ENCODE data around the gene GRAMD1A.
"Not testable (repeated sequence)": the region's sequence is repeated elsewhere in the genome, so short reads cannot be mapped to it uniquely, and the experiment has no call there.

GRAMD1A gene

DNA sequence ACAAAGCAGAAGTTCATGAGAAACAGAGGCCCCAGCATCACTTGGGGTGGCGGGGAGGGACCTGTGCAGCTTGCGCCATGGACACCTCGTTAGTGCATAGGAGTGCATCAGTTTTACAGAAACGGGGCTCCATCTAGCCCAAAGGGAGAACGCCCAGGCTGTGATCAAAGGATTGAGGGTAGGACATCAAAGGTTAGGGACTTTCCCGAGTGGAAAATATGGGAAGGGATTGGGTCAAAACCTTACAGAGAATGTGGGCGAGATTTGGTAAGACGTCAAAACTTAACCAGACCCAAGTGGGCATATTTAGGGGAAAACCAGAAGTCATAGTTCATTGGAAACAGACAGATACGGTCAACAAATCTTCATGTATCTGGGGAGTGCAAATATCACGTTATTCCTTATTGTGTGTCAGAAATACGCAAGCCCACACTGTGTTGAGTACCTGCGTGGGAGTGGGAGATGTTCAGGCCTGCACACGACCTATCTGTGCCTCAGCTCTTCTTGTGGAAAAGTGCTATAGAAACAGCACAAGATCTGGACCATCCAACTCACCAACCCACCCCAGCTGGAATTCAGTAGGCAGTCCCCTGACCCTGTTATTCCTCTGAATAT is 9.4 kb upstream of the GRAMD1A start:
- no peak for ATAC-seq
- TF ChIP-seq ZNF8 (CRISPR knock-in tag; IDR thresholded peaks at IDR 0.05) (no peak), PPARA (CRISPR knock-in tag; IDR thresholded peaks at IDR 0.05; ENCODE audit: borderline replicate concordance) (no peak), OSR1 (CRISPR knock-in tag; IDR thresholded peaks at IDR 0.05) (no peak), ESRRG (CRISPR knock-in tag; IDR thresholded peaks at IDR 0.05) (no peak), ZFP30 (CRISPR knock-in tag; IDR thresholded peaks at IDR 0.05) (no peak), CSDC2 (CRISPR knock-in tag; IDR thresholded peaks at IDR 0.05) (no peak), ISL1 (CRISPR knock-in tag; IDR thresholded peaks at IDR 0.05) (no peak), ARNTL (CRISPR knock-in tag; IDR thresholded peaks at IDR 0.05; ENCODE audit: borderline replicate concordance, low read depth) (no peak), RARB (CRISPR knock-in tag; IDR thresholded peaks at IDR 0.05) (no peak), TOX (CRISPR knock-in tag; IDR thresholded peaks at IDR 0.05; ENCODE audit: borderline replicate concordance) (no peak)
- TF ChIP-seq, protein P1, sequence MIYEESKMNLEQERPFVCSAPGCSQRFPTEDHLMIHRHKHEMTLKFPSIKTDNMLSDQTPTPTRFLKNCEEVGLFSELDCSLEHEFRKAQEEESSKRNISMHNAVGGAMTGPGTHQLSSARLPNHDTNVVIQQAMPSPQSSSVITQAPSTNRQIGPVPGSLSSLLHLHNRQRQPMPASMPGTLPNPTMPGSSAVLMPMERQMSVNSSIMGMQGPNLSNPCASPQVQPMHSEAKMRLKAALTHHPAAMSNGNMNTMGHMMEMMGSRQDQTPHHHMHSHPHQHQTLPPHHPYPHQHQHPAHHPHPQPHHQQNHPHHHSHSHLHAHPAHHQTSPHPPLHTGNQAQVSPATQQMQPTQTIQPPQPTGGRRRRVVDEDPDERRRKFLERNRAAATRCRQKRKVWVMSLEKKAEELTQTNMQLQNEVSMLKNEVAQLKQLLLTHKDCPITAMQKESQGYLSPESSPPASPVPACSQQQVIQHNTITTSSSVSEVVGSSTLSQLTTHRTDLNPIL (CRISPR knock-in tag; IDR thresholded peaks at IDR 0.05; ENCODE audit: low read depth): no peak
- TF ChIP-seq, protein P2, sequence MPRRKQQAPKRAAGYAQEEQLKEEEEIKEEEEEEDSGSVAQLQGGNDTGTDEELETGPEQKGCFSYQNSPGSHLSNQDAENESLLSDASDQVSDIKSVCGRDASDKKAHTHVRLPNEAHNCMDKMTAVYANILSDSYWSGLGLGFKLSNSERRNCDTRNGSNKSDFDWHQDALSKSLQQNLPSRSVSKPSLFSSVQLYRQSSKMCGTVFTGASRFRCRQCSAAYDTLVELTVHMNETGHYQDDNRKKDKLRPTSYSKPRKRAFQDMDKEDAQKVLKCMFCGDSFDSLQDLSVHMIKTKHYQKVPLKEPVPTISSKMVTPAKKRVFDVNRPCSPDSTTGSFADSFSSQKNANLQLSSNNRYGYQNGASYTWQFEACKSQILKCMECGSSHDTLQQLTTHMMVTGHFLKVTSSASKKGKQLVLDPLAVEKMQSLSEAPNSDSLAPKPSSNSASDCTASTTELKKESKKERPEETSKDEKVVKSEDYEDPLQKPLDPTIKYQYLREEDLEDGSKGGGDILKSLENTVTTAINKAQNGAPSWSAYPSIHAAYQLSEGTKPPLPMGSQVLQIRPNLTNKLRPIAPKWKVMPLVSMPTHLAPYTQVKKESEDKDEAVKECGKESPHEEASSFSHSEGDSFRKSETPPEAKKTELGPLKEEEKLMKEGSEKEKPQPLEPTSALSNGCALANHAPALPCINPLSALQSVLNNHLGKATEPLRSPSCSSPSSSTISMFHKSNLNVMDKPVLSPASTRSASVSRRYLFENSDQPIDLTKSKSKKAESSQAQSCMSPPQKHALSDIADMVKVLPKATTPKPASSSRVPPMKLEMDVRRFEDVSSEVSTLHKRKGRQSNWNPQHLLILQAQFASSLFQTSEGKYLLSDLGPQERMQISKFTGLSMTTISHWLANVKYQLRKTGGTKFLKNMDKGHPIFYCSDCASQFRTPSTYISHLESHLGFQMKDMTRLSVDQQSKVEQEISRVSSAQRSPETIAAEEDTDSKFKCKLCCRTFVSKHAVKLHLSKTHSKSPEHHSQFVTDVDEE (CRISPR knock-in tag; IDR thresholded peaks at IDR 0.05): no peak

DNA sequence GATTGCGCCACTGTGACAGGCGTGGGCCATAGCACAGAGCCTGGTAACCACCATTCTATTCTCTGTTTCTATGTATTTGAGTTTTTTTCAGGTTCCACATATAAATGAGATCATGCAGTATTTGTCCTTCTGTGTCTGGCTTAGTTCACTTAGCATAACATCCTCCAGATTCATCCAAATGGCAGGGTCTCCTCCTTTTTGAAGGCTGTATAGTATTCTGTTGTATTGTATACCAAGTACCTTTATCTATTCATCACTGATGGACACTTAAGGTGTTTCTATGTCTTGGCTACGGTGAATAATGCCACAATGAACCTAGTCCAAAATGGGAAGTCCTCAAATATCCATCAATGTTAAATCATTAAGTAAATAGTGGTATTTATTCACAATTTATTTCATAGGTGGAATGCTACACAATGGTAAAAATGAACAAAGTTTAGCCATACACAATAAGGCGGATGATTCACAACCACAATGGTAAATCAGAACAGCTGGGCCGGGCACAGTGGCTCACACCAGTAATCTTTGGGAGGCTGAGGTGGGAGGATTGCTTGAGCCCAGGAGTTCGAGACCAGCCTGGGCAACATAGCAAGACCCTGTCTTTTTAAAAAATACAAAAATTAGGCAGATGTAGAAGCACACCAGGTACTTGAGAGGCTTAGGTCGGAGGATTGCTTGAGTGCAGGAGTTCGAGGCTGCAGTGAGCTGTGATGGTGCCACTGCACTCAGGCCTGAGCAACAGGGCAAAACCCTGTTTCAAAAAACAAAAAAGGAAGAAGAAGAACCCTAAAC is 8.4 kb upstream of the GRAMD1A start:
- TF ChIP-seq ZNF70 (CRISPR knock-in tag; IDR thresholded peaks at IDR 0.05): no peak
- no peak for TF ChIP-seq CSDC2 (CRISPR knock-in tag; IDR thresholded peaks at IDR 0.05)
- ATAC-seq: no peak

DNA sequence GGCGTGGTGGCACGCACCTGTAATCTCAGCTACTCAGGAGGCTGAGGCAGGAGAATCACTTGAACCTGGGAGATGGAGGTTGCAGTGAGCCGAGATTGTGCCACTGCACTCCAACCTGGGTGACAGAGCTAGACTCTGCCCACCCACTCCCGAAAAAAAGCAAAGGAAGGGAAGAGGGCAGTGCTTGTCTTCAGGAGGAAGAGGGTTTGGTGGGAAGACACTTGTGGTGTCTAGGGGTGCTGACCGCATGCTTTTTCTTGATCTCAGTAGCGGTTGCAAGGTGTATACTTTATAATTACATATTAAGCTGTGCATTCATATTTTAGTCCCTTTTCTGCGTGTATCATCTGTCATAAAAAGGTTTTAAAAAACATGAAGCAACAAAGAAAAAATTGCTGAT is 7.5 kb upstream of the GRAMD1A start:
- not testable (repeated sequence) for ATAC-seq

DNA sequence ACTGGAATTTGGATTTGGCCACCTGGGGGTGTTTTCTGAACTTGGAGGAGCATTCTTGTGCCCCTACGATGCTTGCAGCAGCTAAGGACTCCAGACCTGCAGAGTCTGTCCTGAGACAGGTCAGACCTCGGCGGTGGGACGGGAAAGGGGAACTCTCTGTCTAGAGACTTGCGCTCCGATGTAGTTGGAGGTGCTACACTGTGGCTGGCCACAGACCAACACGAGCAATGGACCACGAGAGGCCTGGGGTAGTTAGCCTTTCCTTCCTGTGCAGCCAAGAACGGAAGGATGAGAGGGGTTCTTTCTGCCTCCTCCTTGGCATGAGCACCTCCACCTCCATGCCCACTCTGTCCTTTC is 5.9 kb upstream of the GRAMD1A start:
- no peak for ATAC-seq
- no peak for TF ChIP-seq ZFP3 (CRISPR knock-in tag; IDR thresholded peaks at IDR 0.05)
- no peak for TF ChIP-seq ARNTL (CRISPR knock-in tag; IDR thresholded peaks at IDR 0.05; ENCODE audit: borderline replicate concordance, low read depth)
- no peak for TF ChIP-seq ZNF565 (CRISPR knock-in tag; conservative IDR thresholded peaks at IDR 0.05; ENCODE audit: low read depth)
- TF ChIP-seq SNAI2 (CRISPR knock-in tag; IDR thresholded peaks at IDR 0.05): no peak
- TF ChIP-seq GLIS3 (CRISPR knock-in tag; IDR thresholded peaks at IDR 0.05): no peak
- TF ChIP-seq CSDC2 (CRISPR knock-in tag; IDR thresholded peaks at IDR 0.05): no peak
- no peak for TF ChIP-seq PPARA (CRISPR knock-in tag; IDR thresholded peaks at IDR 0.05; ENCODE audit: borderline replicate concordance)
- TF ChIP-seq ESRRG (CRISPR knock-in tag; IDR thresholded peaks at IDR 0.05): no peak
- TF ChIP-seq, protein P3, sequence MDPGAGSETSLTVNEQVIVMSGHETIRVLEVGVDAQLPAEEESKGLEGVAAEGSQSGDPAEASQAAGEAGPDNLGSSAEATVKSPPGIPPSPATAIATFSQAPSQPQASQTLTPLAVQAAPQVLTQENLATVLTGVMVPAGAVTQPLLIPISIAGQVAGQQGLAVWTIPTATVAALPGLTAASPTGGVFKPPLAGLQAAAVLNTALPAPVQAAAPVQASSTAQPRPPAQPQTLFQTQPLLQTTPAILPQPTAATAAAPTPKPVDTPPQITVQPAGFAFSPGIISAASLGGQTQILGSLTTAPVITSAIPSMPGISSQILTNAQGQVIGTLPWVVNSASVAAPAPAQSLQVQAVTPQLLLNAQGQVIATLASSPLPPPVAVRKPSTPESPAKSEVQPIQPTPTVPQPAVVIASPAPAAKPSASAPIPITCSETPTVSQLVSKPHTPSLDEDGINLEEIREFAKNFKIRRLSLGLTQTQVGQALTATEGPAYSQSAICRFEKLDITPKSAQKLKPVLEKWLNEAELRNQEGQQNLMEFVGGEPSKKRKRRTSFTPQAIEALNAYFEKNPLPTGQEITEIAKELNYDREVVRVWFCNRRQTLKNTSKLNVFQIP (CRISPR knock-in tag; IDR thresholded peaks at IDR 0.05; ENCODE audit: borderline replicate concordance, low read depth): no peak
- TF ChIP-seq ZNF70 (CRISPR knock-in tag; IDR thresholded peaks at IDR 0.05): no peak
- TF ChIP-seq, protein P4, sequence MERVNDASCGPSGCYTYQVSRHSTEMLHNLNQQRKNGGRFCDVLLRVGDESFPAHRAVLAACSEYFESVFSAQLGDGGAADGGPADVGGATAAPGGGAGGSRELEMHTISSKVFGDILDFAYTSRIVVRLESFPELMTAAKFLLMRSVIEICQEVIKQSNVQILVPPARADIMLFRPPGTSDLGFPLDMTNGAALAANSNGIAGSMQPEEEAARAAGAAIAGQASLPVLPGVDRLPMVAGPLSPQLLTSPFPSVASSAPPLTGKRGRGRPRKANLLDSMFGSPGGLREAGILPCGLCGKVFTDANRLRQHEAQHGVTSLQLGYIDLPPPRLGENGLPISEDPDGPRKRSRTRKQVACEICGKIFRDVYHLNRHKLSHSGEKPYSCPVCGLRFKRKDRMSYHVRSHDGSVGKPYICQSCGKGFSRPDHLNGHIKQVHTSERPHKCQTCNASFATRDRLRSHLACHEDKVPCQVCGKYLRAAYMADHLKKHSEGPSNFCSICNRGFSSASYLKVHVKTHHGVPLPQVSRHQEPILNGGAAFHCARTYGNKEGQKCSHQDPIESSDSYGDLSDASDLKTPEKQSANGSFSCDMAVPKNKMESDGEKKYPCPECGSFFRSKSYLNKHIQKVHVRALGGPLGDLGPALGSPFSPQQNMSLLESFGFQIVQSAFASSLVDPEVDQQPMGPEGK (CRISPR knock-in tag; IDR thresholded peaks at IDR 0.05; ENCODE audit: borderline replicate concordance): no peak
- TF ChIP-seq TOX (CRISPR knock-in tag; IDR thresholded peaks at IDR 0.05; ENCODE audit: borderline replicate concordance): no peak
